ENCODE measurements around the gene PCDH1.
A peak's percentile ranks its signal among the peaks of the same experiment; 100 is the strongest.

PCDH1 gene

DNA sequence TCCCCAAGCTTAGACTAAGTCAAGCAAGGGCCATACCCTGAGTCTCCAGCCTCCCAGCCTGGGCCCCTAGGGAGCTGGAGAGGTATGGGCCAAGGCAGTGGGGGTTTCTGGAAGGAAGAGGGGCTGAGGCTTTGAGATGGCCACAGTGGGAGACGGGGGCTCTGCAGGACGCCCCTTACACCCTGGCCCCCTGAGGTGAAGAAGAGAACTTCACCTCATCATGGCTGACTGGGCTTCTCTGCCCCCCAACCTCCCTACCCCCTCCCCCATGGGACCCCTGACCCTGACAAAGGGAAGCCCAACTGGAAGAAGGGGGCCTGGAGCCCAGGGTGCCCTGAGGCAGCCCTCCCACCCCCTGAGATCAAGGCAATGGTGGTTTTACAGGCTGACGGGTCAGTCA, 25.8 kb downstream of the PCDH1 start:
- DNase-seq, result no peak

DNA sequence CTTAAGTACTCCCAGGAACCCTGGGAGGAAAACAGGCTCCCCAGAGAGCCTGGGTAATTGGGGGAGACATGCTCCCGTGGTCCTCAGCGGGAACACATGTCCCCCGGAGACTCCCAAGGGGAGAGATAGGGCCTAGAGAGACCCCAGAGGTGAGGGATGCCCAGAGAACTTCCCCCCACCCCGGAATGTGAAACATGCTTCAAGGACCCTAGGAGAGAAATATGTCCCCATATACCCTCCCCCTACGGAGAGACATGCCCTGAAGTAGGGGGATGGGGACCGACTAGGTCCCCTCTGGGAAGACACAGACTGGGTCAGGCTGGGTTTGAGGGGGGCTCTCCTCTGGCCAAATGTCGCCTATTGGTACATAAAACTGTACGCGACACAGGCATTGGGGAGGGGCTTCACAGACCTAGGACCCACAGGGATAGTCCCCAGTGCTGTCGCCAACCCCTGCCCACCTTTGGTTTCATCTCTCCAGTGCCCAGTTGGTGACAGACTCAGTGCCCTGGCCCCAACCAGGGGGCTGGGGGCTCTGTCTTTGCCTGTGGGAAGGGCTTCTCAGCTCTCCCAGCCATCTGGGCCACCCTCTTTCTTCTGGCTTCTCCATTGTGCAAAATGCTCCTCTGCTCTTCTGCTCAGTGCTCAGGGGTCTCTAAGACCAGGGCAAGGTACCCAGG, 26.9 kb downstream of the PCDH1 start:
- no peak for DNase-seq

DNA sequence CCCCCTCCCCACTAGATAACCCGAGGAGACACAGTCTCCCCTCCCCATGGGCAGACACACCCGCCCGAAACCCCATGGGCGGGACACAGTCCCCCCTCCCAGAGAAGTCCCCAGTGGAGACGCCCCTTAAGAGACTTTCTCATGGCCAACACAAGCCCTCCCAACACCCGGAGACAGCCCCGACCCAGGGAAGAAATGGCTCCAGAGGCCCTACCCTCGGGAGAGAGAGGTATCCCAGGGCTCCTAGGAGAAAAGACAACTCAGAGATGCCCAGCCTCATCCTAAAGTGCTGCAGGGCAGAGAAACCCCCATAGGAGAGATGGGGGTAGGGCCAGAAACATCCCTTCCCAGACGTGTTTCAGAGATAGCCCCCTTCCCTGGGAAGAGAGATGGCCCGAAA, 27.4 kb downstream of the PCDH1 start:
- DNase-seq, result no peak

DNA sequence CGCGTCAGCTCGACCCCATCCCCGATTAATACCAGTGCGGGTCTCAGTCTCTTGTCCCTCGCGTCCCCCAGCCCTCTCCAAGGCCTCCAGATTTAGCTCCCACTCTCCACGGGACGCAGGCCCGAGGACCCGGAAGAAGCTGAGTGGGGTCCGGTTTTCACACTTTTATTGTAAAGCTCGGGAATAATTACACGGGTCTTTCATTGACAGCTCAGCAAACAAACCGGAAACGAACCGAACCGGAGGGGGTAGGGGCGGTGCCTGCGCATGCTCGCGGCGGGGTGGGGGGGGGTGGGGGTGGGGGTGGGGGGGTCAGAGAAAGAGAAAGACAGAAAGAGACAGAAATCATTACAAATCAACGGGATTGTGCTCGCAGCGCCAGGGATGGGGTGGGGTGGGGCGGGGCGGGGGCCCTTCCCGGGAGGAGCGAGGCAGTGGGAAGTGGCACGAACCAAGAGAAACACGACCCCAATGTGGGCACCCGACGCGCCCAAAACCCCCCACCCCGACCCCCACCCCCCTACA, 27.9 kb downstream of the PCDH1 start:
- DNase-seq, result no peak

DNA sequence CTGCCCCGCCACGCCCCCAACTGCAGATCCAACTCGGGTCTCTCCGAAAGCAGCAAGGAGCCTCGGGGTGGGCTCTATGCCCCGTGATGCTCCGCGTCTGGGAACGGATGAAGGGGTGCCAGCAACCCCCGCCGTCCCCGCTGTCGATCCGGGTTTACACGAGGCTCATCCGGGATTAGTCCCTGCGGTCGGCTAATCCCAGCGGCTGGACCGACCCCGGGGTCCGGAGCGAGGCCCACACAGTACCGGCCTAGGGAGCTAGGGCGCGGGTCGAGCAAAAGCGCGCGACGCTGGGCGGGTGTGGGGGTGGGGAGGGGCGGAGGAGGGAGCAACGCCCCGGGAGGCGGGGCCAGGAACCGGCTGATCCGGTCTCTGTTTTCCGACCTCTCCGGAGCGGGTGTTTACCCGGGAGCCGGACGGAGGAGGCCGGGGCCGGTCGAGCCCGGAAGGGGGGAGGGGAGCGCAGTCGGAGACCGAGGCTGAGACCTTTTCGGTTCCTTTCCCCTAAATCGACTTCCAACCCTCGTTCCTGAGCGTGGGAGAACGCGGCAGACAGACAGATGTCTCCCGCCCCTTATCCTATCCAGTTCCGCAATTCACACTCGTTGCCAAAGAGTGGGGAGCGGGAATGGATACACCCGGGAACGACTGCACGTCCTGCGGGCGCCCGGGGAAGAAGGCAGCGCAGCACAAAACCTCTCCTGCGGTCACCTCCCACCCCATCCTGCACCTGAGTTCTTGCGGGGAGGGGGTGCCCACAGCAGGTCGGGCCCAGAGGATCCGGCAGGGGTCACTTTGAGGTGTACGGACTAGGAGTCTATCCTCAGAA, 28.6 kb downstream of the PCDH1 start:
- DNase-seq, result no peak

DNA sequence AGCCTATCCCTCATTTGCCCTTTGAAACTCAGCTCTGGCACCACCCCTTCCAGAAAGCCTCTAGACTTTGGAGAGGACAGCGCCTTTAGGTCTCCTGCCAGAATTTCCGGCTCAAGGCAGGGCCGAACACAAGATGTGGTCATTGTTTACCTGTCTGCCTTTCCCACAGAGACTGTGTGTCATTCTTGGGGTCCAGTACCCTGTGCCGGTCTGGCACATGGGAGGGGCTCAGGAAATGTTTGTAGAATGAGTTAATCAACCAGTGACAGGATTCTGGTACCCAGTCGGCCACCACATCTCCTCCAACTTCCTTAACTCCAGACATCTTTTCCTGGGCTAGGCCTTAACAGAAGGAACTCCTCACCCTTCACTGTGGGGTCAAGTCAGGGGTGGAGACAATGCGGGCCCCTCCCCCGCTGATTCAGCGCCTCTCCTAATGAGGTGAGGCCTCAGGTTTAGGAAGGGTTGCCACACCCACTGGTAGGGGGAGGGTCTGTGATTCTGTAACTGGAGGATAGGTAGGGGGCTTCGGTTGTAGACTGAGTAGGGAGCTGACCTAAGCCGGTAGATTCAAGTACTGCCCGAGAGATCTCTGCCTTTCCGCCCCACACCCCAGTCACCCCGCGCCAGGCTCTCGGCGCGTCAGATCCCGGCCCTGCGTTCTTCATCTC, 29.3 kb downstream of the PCDH1 start:
- no peak for DNase-seq

DNA sequence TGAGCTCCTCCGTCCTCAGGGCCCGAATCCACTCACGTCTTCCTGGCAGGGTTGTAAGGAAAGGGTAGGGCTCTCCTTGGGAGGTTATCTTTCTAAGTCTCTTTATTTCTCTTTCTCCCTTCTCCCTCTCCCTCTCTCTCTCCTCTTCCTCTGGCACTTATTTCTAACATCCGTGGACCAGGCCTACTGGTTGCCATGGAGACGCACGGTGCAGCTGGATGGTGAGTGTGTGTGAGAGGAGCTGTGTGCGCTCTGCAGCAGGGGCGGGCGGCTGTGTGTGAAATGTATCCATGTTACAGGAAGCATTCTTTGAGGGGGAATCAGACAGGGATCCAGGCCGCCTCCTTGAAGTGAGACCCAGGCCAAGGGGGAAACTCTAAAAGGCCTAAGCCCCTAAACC, 32.2 kb downstream of the PCDH1 start:
- DNase-seq, result peak; percentile 80

DNA sequence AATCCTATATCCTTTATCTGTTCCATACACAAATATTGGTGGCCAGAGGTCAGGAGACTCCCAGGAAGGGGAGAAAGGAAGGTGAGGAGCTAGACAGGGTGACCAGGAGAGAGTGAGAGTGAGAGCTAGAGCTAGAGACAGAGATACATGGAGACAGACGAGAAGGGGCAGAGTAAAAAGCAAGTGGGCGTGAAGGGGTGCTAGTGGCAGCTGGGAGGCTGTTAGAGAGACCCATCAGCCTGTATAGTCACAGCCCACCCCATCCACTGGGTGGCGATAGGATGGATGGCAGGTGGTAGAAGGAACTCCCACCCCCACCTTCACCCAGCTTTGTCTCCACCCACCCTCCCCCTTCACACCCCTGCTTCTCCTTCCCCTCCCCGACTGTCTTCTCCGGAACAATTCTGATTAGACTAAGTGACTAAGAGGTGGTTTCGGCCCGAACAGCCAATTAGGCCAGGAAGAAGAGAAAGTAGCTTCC, 32.8 kb downstream of the PCDH1 start:
- peak; percentile 74 for DNase-seq

DNA sequence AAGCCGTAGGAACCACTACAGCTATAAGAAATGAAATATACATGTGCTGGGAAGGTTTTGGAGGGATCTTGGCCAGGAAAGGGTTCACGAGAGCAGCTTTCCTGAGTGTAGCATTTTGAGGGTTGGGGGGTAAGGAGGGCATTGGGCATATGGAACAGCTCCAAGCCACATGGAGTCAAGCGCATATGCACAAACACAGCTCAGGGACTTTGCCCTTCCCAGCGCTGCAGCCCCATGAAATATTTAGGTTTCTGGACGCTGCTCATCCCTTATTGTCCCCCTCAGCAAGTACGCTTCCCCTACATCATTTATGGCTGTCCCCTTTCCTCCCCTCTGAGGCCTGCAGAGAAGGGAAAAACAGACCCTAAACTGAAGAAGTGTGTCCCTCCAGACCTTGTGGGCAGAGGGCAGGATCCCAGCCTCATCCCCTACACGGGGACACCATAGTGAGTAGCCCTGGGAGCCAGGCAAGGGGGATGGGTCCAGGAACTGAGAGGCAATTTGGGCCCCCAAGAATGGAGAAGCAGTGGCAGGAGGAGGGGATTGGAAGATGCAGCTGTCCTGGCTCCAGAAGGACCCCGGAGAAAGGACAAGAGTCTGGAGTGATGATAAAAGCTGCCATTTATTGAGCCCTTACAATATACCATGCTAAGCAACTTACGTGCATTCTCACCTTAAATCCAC, 33.7 kb downstream of the PCDH1 start:
- no peak for DNase-seq

DNA sequence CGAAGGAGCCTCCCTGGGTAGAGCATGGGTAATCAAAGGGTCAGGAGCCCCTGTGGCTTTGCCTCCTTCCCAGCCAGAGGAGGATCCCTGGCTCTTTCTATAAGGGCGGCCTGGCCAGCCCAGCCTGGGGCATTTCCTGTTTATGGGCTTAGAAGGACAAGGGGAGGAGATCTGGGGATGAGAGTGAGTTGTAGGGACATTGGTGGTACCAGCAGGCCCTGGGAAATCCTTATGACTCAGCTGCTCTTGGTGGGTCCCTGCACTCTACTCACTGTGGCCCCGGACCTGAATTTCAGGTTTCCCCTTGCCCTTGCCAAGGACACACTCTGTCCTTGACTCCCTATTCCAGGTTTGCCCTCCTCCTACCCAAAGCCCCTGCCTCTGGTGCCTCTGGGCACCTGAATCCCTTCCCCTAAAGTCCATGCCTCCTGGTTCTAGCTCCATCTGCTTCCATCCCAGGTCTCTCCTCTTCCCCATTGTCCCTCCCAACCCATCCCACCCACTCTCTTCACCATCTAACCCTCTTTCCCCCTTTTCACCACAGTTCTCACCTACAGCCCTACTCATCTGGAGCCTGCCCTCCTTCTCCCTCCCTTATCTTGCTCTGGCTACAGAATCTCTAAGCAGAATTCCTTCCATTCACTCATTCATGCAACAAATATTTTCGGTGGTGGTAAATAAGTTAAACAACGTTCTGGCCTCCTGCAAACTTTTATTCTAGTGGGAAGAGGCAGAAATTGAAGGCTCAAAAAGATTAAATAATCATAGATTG, 34.9 kb downstream of the PCDH1 start:
- DNase-seq, result no peak

DNA sequence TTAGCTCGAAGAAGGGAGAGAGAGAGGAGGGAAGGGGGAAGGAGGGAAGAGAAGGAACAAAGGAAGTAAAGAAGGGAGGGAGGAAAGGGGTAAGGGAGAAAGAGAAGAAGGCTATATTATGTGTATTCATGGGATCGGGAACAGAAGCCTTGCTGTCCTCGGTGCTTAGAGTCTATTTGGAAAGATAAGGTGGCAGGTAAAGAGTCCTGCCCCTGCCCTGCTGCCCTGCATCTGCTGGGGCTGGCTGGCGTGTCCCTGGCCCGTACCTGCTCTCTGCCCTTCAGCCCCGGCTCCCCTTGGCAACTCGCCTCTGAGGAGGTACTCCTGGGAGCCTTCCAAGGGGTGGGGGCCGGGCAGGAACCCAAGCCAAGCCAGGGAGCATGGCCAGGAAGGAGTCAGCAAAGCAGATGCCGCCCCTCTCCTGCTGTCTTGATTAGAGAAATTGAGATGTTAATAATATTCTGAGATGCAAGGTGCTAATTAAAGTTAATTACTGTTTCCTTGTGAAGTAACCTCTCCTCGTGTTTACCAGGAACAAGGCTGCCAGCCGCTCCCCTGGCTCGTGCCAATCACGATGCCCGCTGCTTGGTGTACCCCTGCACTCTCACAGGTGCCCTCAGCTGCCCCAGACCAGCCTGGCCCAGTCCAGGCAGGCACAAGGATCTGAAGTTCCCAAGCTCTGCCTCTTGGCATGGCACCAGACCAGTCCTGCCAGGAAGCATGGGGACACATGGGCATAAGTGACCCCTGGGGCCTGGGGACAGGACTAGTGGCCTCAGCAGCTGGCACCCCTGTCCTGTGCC, 36.6 kb downstream of the PCDH1 start:
- DNase-seq, result peak; percentile 21

DNA sequence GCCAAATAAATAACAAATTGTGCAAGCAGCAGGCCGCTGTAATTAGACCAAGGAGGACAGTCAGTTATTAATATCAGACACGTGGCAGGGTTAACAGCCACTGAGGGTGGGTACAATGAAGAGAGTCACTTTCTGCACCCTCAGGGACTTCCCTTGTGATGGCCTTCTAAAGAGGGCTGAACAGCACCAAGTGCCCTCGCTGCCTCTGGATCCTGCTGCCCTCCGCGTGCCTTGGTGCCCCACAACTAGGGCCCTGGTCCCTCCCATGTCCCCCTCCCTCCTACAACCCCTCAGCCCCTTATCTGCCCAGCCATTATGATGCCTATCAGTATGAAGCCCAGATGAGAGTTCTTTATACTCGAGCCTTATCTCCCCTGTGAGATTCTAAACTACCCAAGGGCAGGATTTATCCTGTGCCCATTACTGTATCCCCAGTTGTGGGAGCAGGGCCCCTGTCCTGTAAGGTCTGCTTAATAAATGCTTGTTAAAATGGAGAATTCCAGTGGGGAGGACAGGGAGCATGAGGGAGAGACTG, 37.3 kb downstream of the PCDH1 start:
- no peak for DNase-seq

DNA sequence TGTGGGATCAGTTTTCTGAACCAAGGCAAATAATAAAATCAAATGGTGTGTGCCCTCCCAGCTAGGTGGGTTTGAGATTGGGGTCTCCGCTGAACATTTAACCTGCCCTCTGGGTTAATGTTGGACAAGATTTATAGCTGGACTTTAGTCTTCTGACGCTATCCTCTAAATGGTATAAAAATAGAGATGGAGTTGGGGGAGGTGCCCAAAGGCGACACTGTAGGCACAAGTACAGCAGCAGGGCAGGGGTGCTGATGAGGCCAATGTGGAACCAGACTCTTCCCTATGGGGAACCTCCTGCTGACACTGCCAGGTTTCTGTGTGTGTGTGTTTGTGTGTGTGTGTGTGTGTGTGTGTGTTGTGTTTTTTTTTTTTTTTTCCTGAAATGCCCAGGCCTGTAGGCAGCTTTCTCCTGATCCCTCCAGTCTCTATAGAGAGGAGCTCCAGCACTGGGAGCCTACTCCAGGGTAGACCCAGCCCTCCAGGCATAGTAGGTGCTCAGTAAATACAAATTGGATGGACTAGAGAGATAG, 37.9 kb downstream of the PCDH1 start:
- DNase-seq, result no peak

DNA sequence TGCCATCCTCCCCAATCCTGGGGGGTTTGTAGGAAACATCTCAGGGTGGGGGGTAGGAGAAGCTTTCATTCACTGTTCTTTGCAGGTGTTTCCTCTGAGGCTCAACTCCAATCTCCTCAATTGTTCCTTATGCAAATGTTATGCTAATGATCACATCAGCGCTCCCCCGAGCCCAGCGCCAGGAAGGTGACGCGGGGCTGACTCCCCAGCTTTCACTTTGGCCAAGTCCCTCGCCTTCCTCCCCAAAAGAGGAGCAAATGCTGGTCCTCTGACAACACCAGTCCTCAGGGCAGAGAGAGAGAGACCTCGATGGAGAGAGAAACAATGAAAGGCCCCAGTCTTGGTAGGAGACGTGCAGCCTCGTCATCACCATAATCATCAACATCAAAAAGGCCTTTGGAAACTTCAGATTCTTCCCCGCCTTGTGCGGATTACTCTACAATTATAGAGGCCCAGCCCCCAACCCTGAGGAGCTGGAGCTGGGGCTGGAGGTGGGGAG, 39.1 kb downstream of the PCDH1 start:
- DNase-seq, result peak; percentile 65

DNA sequence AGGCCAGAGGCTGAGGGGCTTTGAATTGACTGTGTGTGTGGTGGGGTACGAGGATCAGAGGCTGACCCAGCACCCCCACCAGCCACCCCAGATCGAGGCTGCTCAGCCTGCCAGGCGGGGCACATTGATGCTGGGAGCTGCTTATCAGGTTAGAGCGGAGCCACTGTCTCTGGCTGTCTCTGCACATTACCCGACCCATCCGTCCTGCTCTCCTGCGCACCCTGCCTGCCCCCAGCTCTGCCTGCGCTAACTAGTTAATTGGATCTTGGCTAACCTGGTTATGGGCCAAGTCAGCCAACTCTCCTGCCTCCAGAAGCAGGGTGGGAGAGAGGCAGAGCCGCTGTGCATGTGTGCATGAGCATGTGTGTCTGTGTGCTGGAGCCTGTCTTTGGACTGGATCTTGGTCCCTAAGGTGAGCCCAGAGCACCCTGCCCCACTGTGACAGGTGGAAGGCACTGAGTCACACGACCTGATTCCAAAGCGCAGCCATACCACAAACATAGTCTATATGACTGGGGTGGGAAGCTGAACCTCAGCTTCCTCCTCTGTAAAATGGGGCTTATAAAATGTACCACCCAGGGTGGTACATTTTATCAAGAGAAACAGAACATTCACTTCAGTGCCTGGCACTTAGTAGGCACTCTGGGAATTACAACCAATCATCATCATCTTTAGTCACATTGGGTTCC, 39.7 kb downstream of the PCDH1 start:
- DNase-seq, result no peak

DNA sequence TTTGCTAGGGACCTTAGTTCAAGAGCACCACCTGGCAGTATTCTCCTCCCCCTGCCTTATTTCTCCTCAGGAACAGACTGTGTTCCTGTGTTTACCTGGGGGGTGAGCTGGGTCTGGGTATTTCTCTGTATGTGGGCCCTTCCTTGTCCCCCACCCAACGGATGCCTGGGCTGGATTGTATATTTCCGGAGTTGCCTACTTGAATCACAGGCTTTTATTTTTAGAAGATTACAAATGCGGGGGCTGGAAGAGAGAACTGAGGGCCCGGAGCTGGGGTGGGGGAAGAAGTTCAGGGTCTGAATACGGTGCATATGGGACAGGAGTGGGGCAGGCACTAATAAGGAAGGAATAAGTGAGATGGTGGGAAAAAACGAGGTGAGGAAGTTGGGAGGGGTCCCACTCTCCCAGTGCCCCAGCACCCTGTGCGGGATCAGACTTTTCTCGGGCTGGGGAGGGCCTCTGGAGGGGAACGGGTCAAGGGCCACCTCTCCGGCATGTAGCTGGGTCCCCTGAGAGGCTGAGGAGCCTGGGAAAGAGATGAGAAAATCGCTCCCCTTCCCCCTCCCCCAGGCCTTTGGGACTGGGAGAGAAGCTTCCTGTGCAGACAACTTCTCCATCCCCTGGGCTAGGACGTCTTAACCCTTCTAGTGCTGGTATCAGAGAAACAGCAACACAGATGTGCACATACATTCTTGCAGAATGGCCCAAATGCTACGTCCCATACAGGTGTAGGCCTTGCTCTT, 42.1 kb downstream of the PCDH1 start:
- no peak for DNase-seq

DNA sequence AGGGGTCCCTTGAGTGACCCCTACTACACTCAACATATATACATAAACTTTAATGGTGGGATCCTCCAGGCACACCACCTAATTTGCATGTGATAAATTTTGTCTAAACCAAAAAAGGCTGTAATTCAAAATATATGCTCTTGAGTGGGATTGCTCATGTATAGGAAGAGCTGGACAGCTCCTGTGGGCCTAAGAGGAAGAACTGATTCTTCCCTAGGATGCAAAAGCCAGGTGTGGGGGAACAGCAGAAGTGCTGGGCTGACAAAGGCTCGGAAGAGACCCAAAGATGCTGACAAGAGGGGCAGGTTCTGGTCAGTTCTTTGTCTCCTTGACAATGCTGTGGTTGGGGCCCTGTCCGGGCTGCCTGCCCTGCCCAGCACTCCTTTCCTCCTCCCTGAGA, 43.9 kb downstream of the PCDH1 start:
- DNase-seq, result no peak

DNA sequence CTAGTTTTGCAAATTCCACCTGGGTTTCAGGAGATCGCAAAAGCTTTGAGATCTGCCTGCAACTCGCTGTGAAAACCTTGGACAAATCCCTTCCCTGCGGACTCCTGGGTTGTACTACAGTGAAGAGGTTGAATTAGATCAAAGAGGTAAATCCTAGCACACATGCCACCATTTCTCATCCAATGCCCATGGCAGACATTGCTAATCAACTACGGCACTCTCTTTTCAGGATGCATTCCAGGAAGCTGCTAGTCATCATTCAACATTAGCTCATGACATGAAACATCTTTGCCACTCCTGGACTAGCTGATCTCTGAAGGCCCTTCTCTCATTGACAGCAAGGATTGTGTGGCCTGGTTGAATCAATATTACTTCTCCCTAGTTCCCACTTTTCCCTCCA, 46.1 kb downstream of the PCDH1 start:
- no peak for DNase-seq

DNA sequence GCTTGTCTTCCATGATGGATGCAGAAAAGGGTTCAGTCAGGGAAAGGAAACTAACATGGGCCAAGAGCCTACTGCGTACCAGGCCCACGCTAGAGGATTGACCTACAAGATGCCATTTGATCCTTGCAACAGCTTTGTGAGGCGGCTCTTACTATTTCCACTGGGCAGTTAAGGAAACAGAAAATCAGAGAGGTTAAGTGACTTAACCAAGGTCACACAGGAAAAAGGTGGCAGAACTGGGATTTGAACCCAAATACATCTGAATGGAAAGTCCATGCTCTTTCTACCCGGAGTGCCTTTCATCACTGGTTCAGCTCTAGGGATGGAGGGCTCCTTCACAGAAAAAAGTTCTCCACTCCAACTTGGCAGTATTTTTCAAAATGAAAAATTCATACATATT, 50.0 kb downstream of the PCDH1 start:
- no peak for DNase-seq

All from NCI-H1436 treated with DMSO at 0.1 percent for 48 hours (cell line).